ENCODE measurements around the gene AOPEP. TPM values are rescaled to one million over a fixed set of nuclear protein-coding genes. Genes with fewer than 3 reads are reported as not detected.

Gene AOPEP
- total RNA-seq, 1 donor from 2014 or later, result 24.8 TPM

- H3K4me1 Mint-ChIP-seq, result peaks cover 44% of the 10 kb centered on the region
- no peak for DNase-seq (ENCODE audit: low read depth, low spot score)
- peaks cover 52% of the 10 kb centered on the region for H3K27me3 Mint-ChIP-seq (ENCODE audit: low read depth)
- no peak for TF ChIP-seq CTCF (conservative IDR thresholded peaks at IDR 0.05)
- no peak overlapping the region for H3K27ac Mint-ChIP-seq (ENCODE audit: unreplicated experiment)
- peak overlapping the region; percentile 81 for H3K4me3 Mint-ChIP-seq
- no peaks in the 10 kb centered on the region for H3K36me3 Mint-ChIP-seq (ENCODE audit: low read depth)
- H3K9me3 Mint-ChIP-seq, result no peaks in the 10 kb centered on the region
These were observed 279.0 kb downstream of the AOPEP start for GRCh38 chr9:95005278-95006143.

GRCh38 chr9:95007226-95007869, 280.8 kb downstream of the AOPEP start:
- no peak for TF ChIP-seq CTCF (conservative IDR thresholded peaks at IDR 0.05)
- no peak for DNase-seq (ENCODE audit: low read depth, low spot score)
- H3K4me1 Mint-ChIP-seq, result peaks cover 48% of the 10 kb centered on the region
- H3K4me3 Mint-ChIP-seq, result peak overlapping the region; percentile 81
- H3K27ac Mint-ChIP-seq (ENCODE audit: unreplicated experiment), result no peak overlapping the region
- peaks cover 46% of the 10 kb centered on the region for H3K27me3 Mint-ChIP-seq (ENCODE audit: low read depth)
- H3K36me3 Mint-ChIP-seq (ENCODE audit: low read depth), result no peaks in the 10 kb centered on the region
- H3K9me3 Mint-ChIP-seq, result no peaks in the 10 kb centered on the region

GRCh38 chr9:95008151-95008771, 281.8 kb downstream of the AOPEP start:
- TF ChIP-seq CTCF (conservative IDR thresholded peaks at IDR 0.05), result no peak
- no peak for DNase-seq (ENCODE audit: low read depth, low spot score)
- Mint-ChIP-seq H3K36me3 (ENCODE audit: low read depth) (no peaks in the 10 kb centered on the region), H3K4me1 (peaks cover 40% of the 10 kb centered on the region), H3K4me3 (peak overlapping the region; percentile 42), H3K9me3 (no peaks in the 10 kb centered on the region), H3K27me3 (ENCODE audit: low read depth) (peaks cover 37% of the 10 kb centered on the region), H3K27ac (ENCODE audit: unreplicated experiment) (no peak overlapping the region)

GRCh38 chr9:95009459-95009858, 283.0 kb downstream of the AOPEP start:
- H3K4me3 Mint-ChIP-seq, result no peak overlapping the region
- DNase-seq (ENCODE audit: low read depth, low spot score), result no peak
- H3K27ac Mint-ChIP-seq (ENCODE audit: unreplicated experiment), result no peak overlapping the region
- no peak for TF ChIP-seq CTCF (conservative IDR thresholded peaks at IDR 0.05)
- H3K36me3 Mint-ChIP-seq (ENCODE audit: low read depth), result no peaks in the 10 kb centered on the region
- no peaks in the 10 kb centered on the region for H3K9me3 Mint-ChIP-seq
- H3K4me1 Mint-ChIP-seq, result peaks cover 34% of the 10 kb centered on the region
- peaks cover 28% of the 10 kb centered on the region for H3K27me3 Mint-ChIP-seq (ENCODE audit: low read depth)

- peaks cover 34% of the 10 kb centered on the region for H3K4me1 Mint-ChIP-seq
- no peak for DNase-seq (ENCODE audit: low read depth, low spot score)
- TF ChIP-seq CTCF (conservative IDR thresholded peaks at IDR 0.05), result no peak
- H3K27ac Mint-ChIP-seq (ENCODE audit: unreplicated experiment), result no peak overlapping the region
- no peak overlapping the region for H3K4me3 Mint-ChIP-seq
- H3K36me3 Mint-ChIP-seq (ENCODE audit: low read depth), result no peaks in the 10 kb centered on the region
- no peaks in the 10 kb centered on the region for H3K9me3 Mint-ChIP-seq
- peaks cover 25% of the 10 kb centered on the region for H3K27me3 Mint-ChIP-seq (ENCODE audit: low read depth)
These were observed 283.9 kb downstream of the AOPEP start for GRCh38 chr9:95010431-95010838.
